A549 (cell line): ENCODE data around the gene PTGER1. TPM values are rescaled to one million over a fixed set of nuclear protein-coding genes. Genes with fewer than 3 reads are reported as not detected.

Experiments
- ATAC-seq, 2 experiments: fragments of 200-7000 bp in 1 of 2; fragments of >200 bp in 1 of 2; cut with Nextera tagmentation in 1 of 2; cut with Tn5 transposase in 1 of 2; 3 replicates each; pipeline versions ENCODE4 v1.8.0 to v1.9.1; 2018 to 2020; ENCODE audit warnings: mild to moderate bottlenecking in 1 of 2, moderate library complexity in 1 of 2
- CTCF ChIA-PET: fragments of 300-600 bp; sonication (Branson Sonifier 250); formaldehyde crosslinking; extraction: SDS; loops from one replicate; lab custom pipeline; 2021; ENCODE audit warnings: antibody characterized with exemption, inconsistent platforms; lab: Yijun Ruan, JAX
- POLR2A ChIA-PET: fragments of 350-600 bp; formaldehyde crosslinking; extraction: SDS; loops from one replicate; lab custom pipeline; 2021; ENCODE audit warnings: antibody characterized with exemption, inconsistent platforms; lab: Yijun Ruan, JAX
- DNase-seq, 2 experiments: peaks; one replicate each; pipeline versions ENCODE4 v3.0.0 to v3.0.0-alpha.2; 2011 to 2016; ENCODE audit warnings: low read depth in 1 of 2, low spot score in 1 of 2
- FAIRE-seq: peaks from 2 replicates; lab custom pipeline; 2011; peaks lifted over from hg19 to GRCh38; lab: Jason Lieb, UNC
- H3K27ac ChIP-seq, 2 experiments: fragments of >200 bp; sonication (Bioruptor Twin); formaldehyde crosslinking; 3 replicates each; pipeline ENCODE4 v1.5.1; 2016 to 2017
- H3K4me1 ChIP-seq: fragments of >200 bp; sonication (Bioruptor Twin); formaldehyde crosslinking; 3 replicates; pipeline ENCODE4 v1.6.1; 2016
- H3K4me2 ChIP-seq: fragments of >200 bp; sonication (Bioruptor Twin); formaldehyde crosslinking; 3 replicates; pipeline ENCODE4 v1.6.1; 2016
- H3K4me3 ChIP-seq: fragments of >200 bp; sonication (Bioruptor Twin); formaldehyde crosslinking; 3 replicates; pipeline ENCODE4 v1.5.1; 2016
- H3K9me3 ChIP-seq: fragments of >200 bp; sonication (Bioruptor Twin); formaldehyde crosslinking; 3 replicates; pipeline ENCODE4 v1.6.1; 2016
- ATOH8 ChIP-seq: fragments of 250-450 bp; sonication (Bioruptor Pico); IDR thresholded peaks from 2 replicates; pipeline ENCODE4 v1.5.0; 2020; ENCODE audit warnings: low read depth, mild to moderate bottlenecking, moderate library complexity
- BHLHE40 ChIP-seq: IDR thresholded peaks from 2 replicates; pipeline ENCODE4 v1.6.1; 2012; ENCODE audit warnings: low read depth, low read length, inconsistent platforms
- CEBPB ChIP-seq, 2 experiments: fragments of >200 bp in 1 of 2; sonication (Bioruptor Twin) in 1 of 2; formaldehyde crosslinking in 1 of 2; IDR thresholded peaks; 2 replicates each; pipeline ENCODE4 v1.6.1; 2012 to 2016
- CHD2 ChIP-seq: fragments of 150-350 bp; IDR thresholded peaks from 2 replicates; pipeline ENCODE4 v1.6.1; 2014; ENCODE audit warnings: low read length; ENCODE audit not compliant: partially characterized antibody
- EHMT2 ChIP-seq: fragments of 200-600 bp; sonication (generic); IDR thresholded peaks from 2 replicates; pipeline ENCODE4 v1.6.1; 2016; ENCODE audit warnings: antibody characterized with exemption, low read depth, mild to moderate bottlenecking, moderate library complexity
- FOSL2 ChIP-seq, 2 experiments: fragments of 450-650 bp in 1 of 2; fragments of >200 bp in 1 of 2; sonication (Bioruptor Twin) in 1 of 2; formaldehyde crosslinking; IDR thresholded peaks; 2 replicates each; pipeline versions ENCODE4 v1.5.0 to v1.6.1; 2016 to 2020; ENCODE audit warnings: mild to moderate bottlenecking in 1 of 2, moderate library complexity in 1 of 2
- HES2 ChIP-seq: fragments of >200 bp; sonication (Bioruptor Twin); formaldehyde crosslinking; IDR thresholded peaks from 2 replicates; pipeline ENCODE4 v1.6.1; 2016
- HMGXB4 ChIP-seq: fragments of 250-450 bp; sonication (Bioruptor Pico); IDR thresholded peaks from 2 replicates; pipeline ENCODE4 v1.5.0; 2021; ENCODE audit warnings: mild to moderate bottlenecking, moderate library complexity, borderline replicate concordance
- HOXB13 ChIP-seq: fragments of 250-450 bp; sonication (Bioruptor Pico); IDR thresholded peaks from 2 replicates; pipeline ENCODE4 v1.5.0; 2020; ENCODE audit warnings: low read depth, mild to moderate bottlenecking, moderate library complexity
- JUN ChIP-seq, 2 experiments: fragments of >200 bp; sonication (Bioruptor Twin); formaldehyde crosslinking; IDR thresholded peaks; 2 replicates in 1 of 2; 3 replicates in 1 of 2; pipeline ENCODE4 v1.6.1; 2016 to 2017
- MAX ChIP-seq: IDR thresholded peaks from 2 replicates; pipeline ENCODE4 v1.6.1; 2012
- MYC ChIP-seq: IDR thresholded peaks from 2 replicates; pipeline ENCODE4 v1.6.1; 2012; ENCODE audit warnings: mild to moderate bottlenecking, inconsistent platforms, low read length, improper control_type of control experiment, borderline replicate concordance
- NFE2L2 ChIP-seq: fragments of 150-350 bp; conservative IDR thresholded peaks from 2 replicates; pipeline ENCODE4 v1.6.1; 2014; ENCODE audit warnings: low read length
- NR3C1 ChIP-seq: fragments of >200 bp; sonication (Bioruptor Twin); formaldehyde crosslinking; IDR thresholded peaks from 3 replicates; pipeline ENCODE4 v1.6.1; 2017
- RAD21 ChIP-seq, 2 experiments: fragments of >200 bp in 1 of 2; sonication (Bioruptor Twin) in 1 of 2; formaldehyde crosslinking in 1 of 2; IDR thresholded peaks in 1 of 2; conservative IDR thresholded peaks in 1 of 2; 2 replicates in 1 of 2; 3 replicates in 1 of 2; pipeline ENCODE4 v1.6.1; 2012 to 2018; ENCODE audit warnings: inconsistent platforms in 1 of 2
- ZC3H11A ChIP-seq: fragments of 450-650 bp; IDR thresholded peaks from 2 replicates; pipeline ENCODE4 v1.6.1; 2014; ENCODE audit warnings: antibody characterized with exemption, mild to moderate bottlenecking
- WGBS: methylation state at CpG from one replicate; pipeline ENCODE4 v1.1.6; 2017; ENCODE audit errors: missing lambda C conversion rate; 5-methylcytosine and 5-hydroxymethylcytosine counted together
- polyA plus RNA-seq, 4 experiments: library from polyadenylated mRNA; depleted of rRNA in 3 of 4; stranded (reverse); fragments of >200 nt; fragmentation: RNase III in 1 of 4; extraction: RNeasy Plus Mini Kit Qiagen cat#74134 plus additional on column Dnase treatment in 1 of 4; gene quantifications; 2 replicates in 3 of 4; 3 replicates in 1 of 4; pipeline ENCODE4 v1.2.3, GENCODE V29; 2011 to 2017

Gene PTGER1
- polyA plus RNA-seq, 2 of the 4 experiments (the other 2 are of a cell fraction) = 0.06 to 0.17 TPM

- WGBS = 65% methylated on average over 8 of the region's 10 CpGs
- Histone ChIP-seq H3K9me3 (no peaks in the 10 kb centered on the region), H3K4me2 (peak overlapping the region; percentile 61; the same call in 2 of the 3 replicates), H3K27ac (peak overlapping the region; percentile 40 to 84; a peak in 4 of 6 replicates), H3K4me1 (peaks cover 32% of the 10 kb centered on the region), H3K4me3 (no peak overlapping the region)
- CTCF ChIA-PET = interaction anchor here (1.0 to 4.6 kb wide), 6 partner anchors 9 to 63 kb away, joined by 4 to 22 read pairs (median 4); no protein-coding TSS in a partner anchor
- TF ChIP-seq ZC3H11A (no peak), HES2 (no peak), NFE2L2 (no peak)
- DNase-seq (no peak), FAIRE-seq (no peak), ATAC-seq (no peak)
- POLR2A ChIA-PET = no interaction called here
These were observed 2.4 kb upstream of the PTGER1 start for GRCh38 chr19:14477418-14478112.

GRCh38 chr19:14476673-14477401 is 1.7 kb upstream of the PTGER1 start:
- ATAC-seq = peak; percentile 47 to 58; a peak in 5 of 6 replicates
- POLR2A ChIA-PET = interaction anchor here (0.8 kb wide), 1 partner anchor 66 kb away, joined by 3 read pairs; no protein-coding TSS in a partner anchor
- H3K9me3 ChIP-seq = no peaks in the 10 kb centered on the region
- CTCF ChIA-PET = interaction anchor here (1.2 to 1.6 kb wide), 2 partner anchors 10 to 62 kb away, joined by 4 read pairs; no protein-coding TSS in a partner anchor
- 55% methylated on average over 21 of the region's 26 CpGs for WGBS
- no peak for FAIRE-seq
- peak overlapping the region; percentile 61 for H3K4me2 ChIP-seq
- TF ChIP-seq CEBPB (IDR thresholded peaks at IDR 0.05) (peak in 1 of 2 experiments; percentile 40; a peak in 1 of 4 replicates), MYC (no peak)
- TF ChIP-seq, all 56 proteins: peak for 1
- H3K4me1 ChIP-seq = peaks cover 34% of the 10 kb centered on the region
- H3K27ac ChIP-seq = peak overlapping the region; percentile 40 to 84; a peak in 4 of 6 replicates
- peak; percentile 65 to 73 for DNase-seq
- H3K4me3 ChIP-seq = no peak overlapping the region

- H3K4me1 ChIP-seq = peaks cover 35% of the 10 kb centered on the region
- DNase-seq (no peak), FAIRE-seq (no peak), ATAC-seq (no peak)
- peak overlapping the region; percentile 61 for H3K4me2 ChIP-seq
- peak overlapping the region; percentile 38 to 84; a peak in 3 of 6 replicates for H3K27ac ChIP-seq
- POLR2A ChIA-PET = interaction anchor here (0.8 kb wide), 1 partner anchor 66 kb away, joined by 3 read pairs; no protein-coding TSS in a partner anchor
- no peaks in the 10 kb centered on the region for H3K9me3 ChIP-seq
- no peak overlapping the region for H3K4me3 ChIP-seq
- TF ChIP-seq FOSL2 (IDR thresholded peaks at IDR 0.05) (no peak), FOSL2 (CRISPR knock-in tag; IDR thresholded peaks at IDR 0.05) (no peak)
- CTCF ChIA-PET = interaction anchor here (1.2 kb wide), 2 partner anchors 10 to 11 kb away, joined by 3 to 4 read pairs; no protein-coding TSS in a partner anchor
- WGBS = 74% methylated on average over 3 of the region's 7 CpGs
These were observed 1.1 kb upstream of the PTGER1 start for GRCh38 chr19:14476327-14476672.

- 78% methylated on average over 12 of the region's 12 CpGs for WGBS
- Histone ChIP-seq H3K4me3 (no peak overlapping the region), H3K4me2 (peak overlapping the region; percentile 61; the same call in 1 of the 3 replicates), H3K27ac (peak overlapping the region; percentile 52 to 84; a peak in 2 of 6 replicates), H3K4me1 (peaks cover 35% of the 10 kb centered on the region), H3K9me3 (no peaks in the 10 kb centered on the region)
- ATAC-seq = peak; percentile 4 to 8; a peak in 3 of 6 replicates
- DNase-seq = no peak
- ChIA-PET CTCF (interaction anchor here (0.7 to 1.2 kb wide), 2 partner anchors 8 to 30 kb away, joined by 3 read pairs; no protein-coding TSS in a partner anchor), POLR2A (no interaction called here)
- no peak for TF ChIP-seq BHLHE40
- TF ChIP-seq JUN (IDR thresholded peaks at IDR 0.05) = no peak
- TF ChIP-seq HMGXB4 = no peak
- TF ChIP-seq CHD2 = no peak
- TF ChIP-seq NR3C1 = no peak
- TF ChIP-seq CEBPB (IDR thresholded peaks at IDR 0.05) = no peak
- no peak for TF ChIP-seq ATOH8
- TF ChIP-seq RAD21 (conservative IDR thresholded peaks at IDR 0.05 in 1 of 2, IDR thresholded peaks at IDR 0.05 in 1 of 2) = no peak
- no peak for TF ChIP-seq MAX
- no peak for TF ChIP-seq HOXB13 (CRISPR knock-in tag)
- TF ChIP-seq EHMT2 = no peak
- no peak for FAIRE-seq
These were observed 327 bp downstream of the PTGER1 start for GRCh38 chr19:14474827-14475226.
